Ishikawa (cell line): Measurements from ENCODE around the gene NMRAL1.

Experiments used
- EGR1 ChIP-seq: IDR thresholded peaks from 2 replicates; pipeline ENCODE4 v1.6.1; 2012
- EP300 ChIP-seq: IDR thresholded peaks from 2 replicates; pipeline ENCODE4 v1.6.1; 2012; ENCODE audit warnings: borderline replicate concordance
- FOXM1 ChIP-seq: IDR thresholded peaks from 2 replicates; pipeline ENCODE4 v1.6.1; 2012; ENCODE audit warnings: low read depth, borderline replicate concordance
- RAD21 ChIP-seq: IDR thresholded peaks from 2 replicates; pipeline ENCODE4 v1.6.1; 2012; ENCODE audit warnings: low read depth
- TAF1 ChIP-seq: IDR thresholded peaks from 2 replicates; pipeline ENCODE4 v1.6.1; 2012; ENCODE audit warnings: low read depth, mild to moderate bottlenecking
- ZBTB7A ChIP-seq: IDR thresholded peaks from 2 replicates; pipeline ENCODE4 v1.6.1; 2012; ENCODE audit warnings: low read depth
- TF ChIP-seq, protein P1 (sequence below): IDR thresholded peaks from 2 replicates; pipeline ENCODE4 v1.6.1; 2012; ENCODE audit warnings: low read depth, mild to moderate bottlenecking

DNA sequence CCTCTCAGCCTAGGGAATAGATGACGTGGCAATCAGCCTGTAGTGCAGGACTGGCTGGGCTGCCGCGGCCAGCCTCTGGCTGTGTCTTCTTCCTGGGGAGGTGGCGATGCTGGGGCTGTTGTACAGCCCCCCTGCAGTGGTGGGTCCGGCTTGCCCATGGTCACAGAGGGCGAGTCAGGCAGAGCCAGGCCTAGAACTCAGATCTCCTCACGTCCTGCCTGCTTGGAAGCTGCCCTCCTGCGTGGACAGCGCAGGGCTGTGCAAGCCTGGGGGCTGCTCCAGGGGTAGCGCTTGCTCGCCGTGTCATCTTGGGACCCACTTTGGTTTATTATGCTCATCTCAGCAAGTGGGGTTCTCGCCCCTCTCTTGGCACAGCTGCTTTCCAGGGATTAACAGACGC lies 19.3 kb downstream of the NMRAL1 start:
- TF ChIP-seq FOXM1: no peak
- no peak for TF ChIP-seq ZBTB7A
- no peak for TF ChIP-seq RAD21
- TF ChIP-seq, protein P1, sequence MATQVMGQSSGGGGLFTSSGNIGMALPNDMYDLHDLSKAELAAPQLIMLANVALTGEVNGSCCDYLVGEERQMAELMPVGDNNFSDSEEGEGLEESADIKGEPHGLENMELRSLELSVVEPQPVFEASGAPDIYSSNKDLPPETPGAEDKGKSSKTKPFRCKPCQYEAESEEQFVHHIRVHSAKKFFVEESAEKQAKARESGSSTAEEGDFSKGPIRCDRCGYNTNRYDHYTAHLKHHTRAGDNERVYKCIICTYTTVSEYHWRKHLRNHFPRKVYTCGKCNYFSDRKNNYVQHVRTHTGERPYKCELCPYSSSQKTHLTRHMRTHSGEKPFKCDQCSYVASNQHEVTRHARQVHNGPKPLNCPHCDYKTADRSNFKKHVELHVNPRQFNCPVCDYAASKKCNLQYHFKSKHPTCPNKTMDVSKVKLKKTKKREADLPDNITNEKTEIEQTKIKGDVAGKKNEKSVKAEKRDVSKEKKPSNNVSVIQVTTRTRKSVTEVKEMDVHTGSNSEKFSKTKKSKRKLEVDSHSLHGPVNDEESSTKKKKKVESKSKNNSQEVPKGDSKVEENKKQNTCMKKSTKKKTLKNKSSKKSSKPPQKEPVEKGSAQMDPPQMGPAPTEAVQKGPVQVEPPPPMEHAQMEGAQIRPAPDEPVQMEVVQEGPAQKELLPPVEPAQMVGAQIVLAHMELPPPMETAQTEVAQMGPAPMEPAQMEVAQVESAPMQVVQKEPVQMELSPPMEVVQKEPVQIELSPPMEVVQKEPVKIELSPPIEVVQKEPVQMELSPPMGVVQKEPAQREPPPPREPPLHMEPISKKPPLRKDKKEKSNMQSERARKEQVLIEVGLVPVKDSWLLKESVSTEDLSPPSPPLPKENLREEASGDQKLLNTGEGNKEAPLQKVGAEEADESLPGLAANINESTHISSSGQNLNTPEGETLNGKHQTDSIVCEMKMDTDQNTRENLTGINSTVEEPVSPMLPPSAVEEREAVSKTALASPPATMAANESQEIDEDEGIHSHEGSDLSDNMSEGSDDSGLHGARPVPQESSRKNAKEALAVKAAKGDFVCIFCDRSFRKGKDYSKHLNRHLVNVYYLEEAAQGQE: no peak
- no peak for TF ChIP-seq EGR1
- no peak for TF ChIP-seq EP300
- no peak for TF ChIP-seq TAF1
